ENCODE measurements around the gene RDM1. TPM values are rescaled to one million over a fixed set of nuclear protein-coding genes. Genes with fewer than 3 reads are reported as not detected.
"Not testable (repeated sequence)": the region's sequence is repeated elsewhere in the genome, so short reads cannot be mapped to it uniquely, and the experiment has no call there.

The RDM1 gene, protein sequence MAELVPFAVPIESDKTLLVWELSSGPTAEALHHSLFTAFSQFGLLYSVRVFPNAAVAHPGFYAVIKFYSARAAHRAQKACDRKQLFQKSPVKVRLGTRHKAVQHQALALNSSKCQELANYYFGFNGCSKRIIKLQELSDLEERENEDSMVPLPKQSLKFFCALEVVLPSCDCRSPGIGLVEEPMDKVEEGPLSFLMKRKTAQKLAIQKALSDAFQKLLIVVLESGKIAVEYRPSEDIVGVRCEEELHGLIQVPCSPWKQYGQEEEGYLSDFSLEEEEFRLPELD
- total RNA-seq: not detected in 2 replicates

DNA sequence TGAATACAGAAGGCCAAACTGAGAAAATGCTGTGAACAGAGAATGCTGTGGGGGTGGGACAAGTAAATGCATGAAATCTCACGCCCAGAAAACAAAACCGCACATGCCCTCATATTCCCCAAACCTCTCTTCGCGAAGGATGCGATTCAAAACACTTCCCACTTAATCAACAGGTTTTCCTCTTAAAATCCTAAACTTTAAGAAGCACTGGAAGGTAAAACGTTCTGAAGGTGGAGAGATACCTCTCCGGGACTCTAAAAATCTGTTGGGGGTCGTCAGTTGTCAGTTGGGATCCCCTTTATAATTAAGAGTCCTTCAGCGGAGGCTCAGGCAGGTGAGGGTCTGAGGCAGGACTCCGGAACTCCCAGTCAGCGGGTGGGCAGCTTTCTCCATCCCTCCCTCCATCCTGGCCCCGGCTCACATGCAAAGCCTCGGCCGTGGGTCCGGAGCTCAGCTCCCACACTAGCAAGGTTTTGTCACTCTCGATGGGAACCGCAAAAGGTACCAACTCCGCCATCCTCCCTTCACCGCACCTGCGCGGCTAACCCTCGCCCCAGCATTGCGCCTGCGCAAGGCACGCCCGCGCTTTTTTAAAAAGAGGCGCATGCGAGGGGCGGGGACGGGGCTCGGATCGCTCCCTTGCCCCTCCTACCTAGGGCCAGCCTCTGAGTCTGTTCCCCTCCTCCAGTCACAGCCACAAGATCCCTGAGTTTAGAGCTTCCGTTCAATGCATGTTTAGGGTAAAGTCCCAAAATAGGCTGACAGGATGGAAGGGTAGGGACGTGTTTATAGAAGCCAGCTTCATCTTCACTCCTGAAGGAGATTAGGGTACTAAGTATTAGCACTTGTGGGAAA lies at the start of gene RDM1:
Gene RDM1 (minus strand): TSS at position 563 of the 855 bp plus-strand sequence. CDS start 46 bp downstream, at position 517.
- DNase-seq (ENCODE audit: low read depth in 2 of 2): peak; percentile 5 to 10

DNA sequence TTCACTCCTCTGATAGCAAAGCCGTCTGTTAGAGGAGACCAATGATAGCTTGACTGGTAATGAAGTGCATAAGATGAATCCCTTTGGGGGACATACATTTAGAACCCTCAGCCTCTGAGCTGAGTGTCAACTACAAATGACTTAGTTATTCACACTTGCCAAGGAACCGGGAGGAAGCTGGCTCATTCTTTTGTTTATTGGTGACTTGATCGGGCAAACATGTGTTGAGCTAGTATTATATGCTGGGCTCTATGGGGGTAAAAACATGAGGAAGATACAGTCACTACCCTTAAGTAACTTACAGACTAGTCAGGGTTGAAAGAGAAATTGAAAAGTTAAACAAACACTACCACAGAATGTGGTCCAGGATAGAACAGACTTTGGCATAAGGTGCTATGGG lies 47.8 kb upstream of the RDM1 start:
- DNase-seq (ENCODE audit: low read depth in 2 of 2): peak in 1 of 2 donors; percentile 72

DNA sequence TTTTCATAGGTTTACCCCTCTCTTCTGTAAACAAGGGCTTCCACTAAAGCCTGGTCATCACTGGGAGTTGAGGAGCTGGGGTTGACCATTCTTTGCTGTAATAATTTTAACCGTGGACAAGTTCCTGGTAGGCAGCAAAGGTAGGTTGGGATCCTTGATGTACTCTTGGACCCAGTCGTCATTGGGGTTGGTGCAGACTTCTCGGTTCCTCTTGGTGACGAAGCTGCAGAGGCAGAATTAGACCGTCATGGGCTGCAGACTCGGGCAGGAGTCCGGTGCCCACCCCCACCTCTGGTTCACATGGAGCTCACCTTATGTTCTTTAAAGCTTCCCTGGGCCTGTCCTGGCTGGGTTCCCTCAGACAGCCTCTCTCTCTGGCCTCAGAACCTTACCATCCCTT lies 46.9 kb upstream of the RDM1 start:
- DNase-seq (ENCODE audit: low read depth in 2 of 2): no peak

DNA sequence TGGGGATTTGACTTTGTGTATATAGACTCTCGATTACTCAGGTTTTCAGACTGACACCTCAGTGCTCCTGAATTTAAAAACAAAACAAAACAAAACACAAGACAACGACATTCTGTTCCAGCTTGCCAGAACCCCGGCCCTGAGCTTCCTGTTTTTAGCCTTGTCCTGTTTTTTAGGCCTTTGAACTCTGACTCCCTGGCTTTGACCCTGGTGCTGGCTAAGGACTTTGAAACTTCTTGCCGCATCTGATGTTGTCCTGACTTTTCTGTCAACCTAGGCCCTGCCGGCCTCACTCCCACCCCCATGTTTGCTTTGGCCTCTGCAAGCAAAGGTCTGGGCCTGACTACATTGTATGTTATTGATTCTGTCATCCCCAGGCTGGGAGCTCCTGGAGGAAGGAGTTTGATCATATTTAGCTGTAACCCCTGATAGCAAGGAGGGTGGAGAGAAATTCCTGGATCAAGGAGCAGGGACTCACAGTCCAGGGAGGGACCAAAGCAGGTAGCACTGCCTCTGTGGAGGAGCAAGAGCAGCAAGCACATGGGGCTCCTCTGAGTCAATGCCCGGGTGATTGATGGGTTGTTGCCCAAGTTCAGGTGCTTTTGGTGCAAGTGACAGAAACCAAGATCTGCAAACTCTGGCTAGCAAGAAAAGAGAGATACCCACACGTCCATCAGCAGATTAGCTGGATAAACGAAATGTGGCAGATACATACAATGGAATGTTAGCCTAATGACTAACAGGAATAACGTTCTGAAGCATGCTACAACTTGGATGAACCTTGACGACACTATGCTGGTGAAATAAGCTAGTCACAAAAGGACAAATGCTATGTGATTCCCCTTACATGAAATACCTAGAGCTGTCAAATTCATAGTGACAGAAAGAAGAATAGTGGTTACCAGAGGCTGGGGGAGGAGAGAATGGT lies 43.0 kb upstream of the RDM1 start:
- peak; percentile 33 to 49 for DNase-seq (ENCODE audit: low read depth in 2 of 2)

DNA sequence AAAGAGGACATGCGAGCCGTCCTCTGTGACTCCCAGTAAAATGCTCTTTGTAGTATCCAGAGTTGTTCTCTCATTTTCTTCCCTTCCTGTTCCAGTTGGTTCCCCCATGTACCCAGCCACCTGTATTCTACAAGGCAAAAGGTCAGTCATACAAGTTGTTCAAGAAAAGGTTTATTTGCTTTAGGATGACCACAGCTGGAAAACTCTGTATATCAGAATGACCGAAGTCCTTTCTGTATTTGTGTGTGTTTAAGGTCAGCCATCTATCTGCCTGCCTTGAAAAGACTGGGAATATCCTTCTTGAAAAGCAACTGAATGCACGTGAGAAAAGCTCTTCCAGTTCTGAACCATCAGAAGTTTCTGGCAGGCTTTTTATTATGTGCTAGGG lies 42.4 kb upstream of the RDM1 start:
- DNase-seq (ENCODE audit: low read depth in 2 of 2): no peak

DNA sequence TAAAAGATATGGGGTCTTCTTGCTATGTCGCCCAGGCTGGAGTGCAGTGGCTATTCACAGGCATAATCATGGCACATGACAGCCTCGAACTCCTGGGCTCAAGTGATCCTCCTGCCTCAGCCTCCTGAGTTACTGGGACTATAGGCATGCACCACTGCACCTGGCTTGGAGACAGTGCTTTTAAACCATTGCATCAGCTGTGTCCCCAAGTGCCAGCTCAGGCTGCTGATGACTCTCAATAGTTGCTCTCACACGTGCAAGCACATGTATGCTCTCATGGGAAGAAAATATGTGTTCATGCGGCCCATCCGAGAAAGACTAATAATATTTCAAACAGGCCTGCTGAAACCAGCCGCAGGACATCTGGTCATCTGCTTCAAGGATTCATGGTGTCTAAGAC lies 42.0 kb upstream of the RDM1 start:
- DNase-seq (ENCODE audit: low read depth in 2 of 2): no peak

DNA sequence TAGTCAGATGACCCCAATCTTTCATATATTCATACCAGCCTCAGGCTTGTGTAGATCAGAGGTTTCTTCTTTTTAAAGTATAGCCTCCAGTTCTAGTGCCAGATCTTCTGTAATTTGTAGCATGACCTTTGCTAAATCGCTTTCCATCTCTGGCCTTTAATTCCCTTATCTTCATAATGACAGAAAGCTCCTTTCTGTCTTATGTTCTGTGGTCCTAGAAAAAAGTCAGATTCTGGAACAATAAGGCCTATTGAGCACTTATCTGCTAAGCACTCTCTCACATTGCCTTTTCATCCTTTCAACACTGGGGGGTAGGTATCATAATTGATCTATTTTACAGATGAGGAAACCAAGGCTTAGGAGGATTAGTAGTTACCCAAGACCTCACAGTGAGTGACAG lies 41.5 kb upstream of the RDM1 start:
- no peak for DNase-seq (ENCODE audit: low read depth in 2 of 2)

DNA sequence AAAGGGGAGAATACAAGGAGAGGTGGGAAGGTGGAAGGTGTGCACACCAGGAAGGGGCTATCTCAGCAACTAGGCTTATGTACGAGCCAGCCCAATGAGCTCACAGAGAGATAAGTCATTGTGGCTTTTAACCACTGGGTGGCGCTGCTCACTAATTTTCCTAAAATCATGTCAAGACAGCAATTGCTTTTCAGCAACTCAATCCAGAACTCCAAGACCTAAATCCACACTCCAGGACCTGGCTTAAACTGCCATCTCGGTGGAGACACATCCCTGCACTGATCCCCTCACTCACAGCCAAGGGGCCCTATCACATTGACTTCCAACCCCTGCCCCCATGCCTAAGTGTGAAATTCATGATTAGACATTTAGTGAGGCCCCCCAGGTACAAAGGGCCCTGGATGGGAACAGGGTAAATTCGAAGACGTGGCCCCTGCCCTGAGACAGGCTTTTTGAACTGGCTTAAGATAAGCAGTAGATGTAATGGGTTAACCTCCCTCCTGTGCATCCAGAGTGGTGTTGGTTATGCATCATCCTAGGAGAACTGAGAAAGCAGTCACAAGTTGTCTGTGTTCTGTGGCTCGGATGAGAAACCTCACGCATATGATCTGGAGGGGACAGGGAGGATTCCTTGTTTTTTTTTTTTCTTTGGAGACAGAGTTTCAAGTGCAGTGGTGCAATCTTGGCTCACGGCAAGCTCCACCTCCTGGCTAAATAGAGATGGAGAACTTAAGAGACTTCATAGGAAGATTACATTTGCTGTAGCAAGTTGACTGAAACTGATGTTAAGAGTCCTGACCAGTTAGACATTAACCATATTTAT lies 39.2 kb upstream of the RDM1 start:
- DNase-seq (ENCODE audit: low read depth in 2 of 2): peak; percentile 83 to 87

DNA sequence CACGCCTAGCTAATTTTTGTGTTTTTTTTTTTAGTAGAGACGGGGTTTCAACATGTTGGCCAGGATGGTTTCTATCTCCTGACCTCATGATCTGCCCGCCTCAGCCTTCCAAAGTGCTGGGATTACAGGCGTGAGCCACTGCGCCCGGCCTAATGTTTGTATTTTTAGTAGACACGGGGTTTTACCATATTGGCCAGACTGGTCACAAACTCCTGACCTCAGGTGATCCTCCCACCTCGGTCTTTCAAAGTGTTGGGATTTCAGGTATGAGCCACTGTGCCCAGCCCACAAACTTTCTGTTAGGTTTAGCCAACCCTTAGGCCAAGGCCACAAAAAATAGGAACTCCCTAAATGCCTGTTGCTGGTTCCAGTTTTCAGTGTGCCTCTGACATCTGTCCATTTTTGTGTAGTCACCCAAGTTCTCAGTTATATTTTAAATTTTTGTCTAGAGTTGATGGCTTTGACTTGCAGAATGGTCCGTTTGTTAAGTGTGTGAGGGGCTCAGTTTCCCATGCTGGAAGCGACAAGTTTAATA lies 38.0 kb upstream of the RDM1 start:
- DNase-seq (ENCODE audit: low read depth in 2 of 2): no peak

DNA sequence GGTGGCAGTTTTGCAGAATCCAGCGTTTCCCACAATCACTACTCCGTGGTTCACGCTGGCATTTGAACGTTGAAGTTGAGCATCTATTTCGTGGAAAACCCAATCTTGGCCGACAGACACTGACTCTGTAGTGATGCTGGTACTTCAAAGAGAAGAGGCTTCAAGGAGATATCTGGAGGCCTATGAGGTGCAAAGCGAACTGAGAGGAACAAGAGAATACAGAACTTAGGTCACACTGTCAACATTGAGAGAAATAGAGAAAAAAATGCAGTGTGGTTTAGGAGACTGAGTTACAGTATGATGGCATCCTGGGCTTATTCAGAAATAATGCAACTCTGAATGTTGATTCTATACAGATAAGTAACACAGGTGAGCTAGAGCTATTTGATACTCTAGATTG lies 34.7 kb upstream of the RDM1 start:
- no peak for DNase-seq (ENCODE audit: low read depth in 2 of 2)

DNA sequence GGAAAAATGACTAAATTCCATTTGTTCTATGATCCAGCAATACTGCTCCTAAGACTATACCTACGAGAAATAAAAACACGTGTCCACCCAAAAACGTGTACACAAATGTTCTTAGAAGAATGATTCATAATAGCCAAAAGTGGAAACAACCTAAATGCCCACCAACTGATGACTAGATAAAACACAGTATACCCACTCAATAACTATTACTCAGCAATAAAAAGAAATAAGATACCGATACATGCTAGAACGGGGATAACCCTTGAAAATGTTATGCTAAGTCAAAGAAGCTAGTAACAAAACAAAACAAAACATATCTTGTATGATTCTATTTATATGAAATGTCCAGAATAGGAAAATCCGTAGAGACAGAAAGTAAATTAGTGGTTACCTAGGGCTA lies 33.1 kb upstream of the RDM1 start:
- DNase-seq (ENCODE audit: low read depth in 2 of 2): no peak

DNA sequence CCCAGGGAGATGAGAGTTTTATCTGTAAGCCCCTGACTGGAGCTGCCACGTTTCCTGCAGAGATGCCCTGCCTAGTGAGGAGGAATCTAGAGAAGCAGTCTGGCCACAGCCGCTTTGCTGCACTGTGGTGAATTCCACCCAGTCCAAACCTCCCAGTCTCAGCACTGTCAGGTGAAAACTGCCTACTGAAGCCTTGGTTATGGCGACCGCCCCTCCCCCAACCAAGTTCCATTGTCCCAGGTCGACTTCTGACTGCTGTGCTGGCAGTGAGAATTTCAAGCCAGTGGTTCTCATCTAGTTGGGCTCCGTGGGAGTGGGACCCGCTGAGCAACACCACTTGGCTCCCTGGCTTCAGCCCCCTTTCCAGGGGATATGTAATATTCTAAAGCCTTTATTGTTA lies 23.1 kb upstream of the RDM1 start:
- DNase-seq (ENCODE audit: low read depth in 2 of 2): no peak

DNA sequence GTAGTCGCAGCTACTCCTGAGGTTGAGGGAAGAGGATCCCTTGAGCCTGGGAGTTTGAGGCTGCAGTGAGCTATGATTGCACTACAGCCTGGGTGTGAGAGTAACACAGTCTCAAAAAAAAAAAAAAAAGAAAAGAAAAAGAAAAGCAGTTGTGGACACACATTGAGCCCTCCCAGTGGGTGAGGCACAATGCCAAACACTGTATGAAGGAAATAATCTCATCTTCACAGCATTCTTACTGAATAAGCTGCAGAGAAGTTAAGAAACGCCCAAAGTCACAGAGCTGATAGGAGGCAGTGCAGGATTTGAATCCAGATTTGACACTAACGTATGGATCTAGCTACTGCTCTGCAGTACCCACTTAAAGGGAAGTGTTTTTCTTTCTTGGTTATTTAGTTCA lies 18.8 kb upstream of the RDM1 start:
- no peak for DNase-seq (ENCODE audit: low read depth in 2 of 2)

DNA sequence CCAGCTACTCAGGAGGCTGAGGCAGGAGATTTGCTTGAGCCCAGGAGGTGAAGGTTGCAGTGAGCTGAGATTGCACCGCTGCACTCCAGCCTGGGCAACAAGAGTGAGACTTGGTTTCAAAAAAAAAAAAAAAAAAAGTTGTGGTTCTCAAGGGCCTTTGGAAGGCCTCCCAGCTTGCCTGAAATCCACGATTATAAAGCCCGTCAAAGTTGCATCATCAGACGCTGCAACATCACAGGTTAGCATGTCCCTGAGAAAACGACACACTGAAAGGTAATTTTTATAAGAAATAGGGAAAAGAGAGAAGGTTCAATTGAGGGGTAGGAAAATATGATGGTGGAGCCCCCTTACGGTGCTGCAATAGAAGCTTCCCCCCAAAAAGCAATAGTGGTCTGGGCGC lies 17.5 kb upstream of the RDM1 start:
- DNase-seq (ENCODE audit: low read depth in 2 of 2): no peak

DNA sequence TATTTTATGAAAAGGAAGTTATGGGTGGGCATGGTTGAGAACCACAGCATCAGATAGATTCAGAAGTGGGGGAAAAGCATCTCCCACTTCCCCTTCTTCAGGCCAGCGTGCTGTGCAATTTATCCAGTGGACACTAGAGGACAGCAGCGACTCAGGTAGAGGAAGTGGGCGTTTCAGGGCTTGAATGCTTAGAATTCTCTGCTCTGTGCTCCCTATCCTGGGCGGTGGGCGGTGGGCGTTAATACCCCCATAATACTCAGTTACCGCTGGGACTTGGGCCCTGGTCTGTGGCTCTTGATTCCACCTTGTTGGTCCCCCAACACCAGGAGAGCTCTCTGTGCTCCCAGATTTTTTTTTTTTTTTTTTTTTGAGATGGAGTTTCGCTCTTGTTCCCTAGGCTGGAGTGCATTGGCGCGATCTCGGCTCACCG lies 16.6 kb upstream of the RDM1 start:
- DNase-seq (ENCODE audit: low read depth in 2 of 2): peak; percentile 55 to 66

DNA sequence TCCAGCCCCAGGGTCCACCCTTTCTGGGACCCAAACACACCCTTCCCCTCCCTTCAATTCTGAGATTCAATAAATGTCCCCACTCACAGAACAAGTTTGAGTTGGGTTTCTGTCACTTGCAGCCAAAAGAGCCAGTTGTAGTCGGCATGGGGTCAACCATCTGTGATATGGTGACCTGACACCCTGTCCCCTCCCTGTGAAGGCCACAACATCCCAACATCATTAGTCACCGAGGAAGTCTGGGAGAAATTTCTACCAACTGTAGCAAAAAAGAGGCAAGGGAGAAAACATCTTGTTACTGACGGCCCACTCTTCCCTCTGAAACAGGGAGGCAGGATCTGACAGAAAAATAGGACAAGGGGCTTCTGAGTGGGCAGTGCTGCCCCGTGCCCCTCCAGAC lies 13.6 kb upstream of the RDM1 start:
- DNase-seq (ENCODE audit: low read depth in 2 of 2): no peak

DNA sequence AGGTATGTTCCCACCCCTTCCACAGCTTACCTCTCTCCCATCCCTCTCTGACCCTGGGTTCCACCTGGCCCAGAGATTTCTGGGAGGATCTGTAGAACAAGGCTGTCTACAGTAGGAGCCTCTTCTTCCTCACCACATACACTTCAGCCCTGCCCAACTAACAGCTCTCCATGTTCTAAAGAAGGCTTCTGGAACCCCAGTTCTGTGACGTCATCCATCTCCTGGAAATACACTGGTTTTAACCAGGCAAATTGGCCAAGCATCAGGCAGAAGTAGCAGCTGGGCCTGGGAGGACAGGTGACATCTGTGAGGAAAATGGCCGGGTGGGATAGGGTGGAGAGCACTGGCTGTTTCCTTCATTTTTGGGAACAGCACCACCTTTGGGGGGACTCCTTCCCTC lies 13.0 kb upstream of the RDM1 start, which contains the start of gene LYZL6:
Gene LYZL6 (minus strand): TSS at position 177 of the 400 bp plus-strand sequence. CDS start 4,357 bp downstream, outside the sequence.
- DNase-seq (ENCODE audit: low read depth in 2 of 2): no peak

DNA sequence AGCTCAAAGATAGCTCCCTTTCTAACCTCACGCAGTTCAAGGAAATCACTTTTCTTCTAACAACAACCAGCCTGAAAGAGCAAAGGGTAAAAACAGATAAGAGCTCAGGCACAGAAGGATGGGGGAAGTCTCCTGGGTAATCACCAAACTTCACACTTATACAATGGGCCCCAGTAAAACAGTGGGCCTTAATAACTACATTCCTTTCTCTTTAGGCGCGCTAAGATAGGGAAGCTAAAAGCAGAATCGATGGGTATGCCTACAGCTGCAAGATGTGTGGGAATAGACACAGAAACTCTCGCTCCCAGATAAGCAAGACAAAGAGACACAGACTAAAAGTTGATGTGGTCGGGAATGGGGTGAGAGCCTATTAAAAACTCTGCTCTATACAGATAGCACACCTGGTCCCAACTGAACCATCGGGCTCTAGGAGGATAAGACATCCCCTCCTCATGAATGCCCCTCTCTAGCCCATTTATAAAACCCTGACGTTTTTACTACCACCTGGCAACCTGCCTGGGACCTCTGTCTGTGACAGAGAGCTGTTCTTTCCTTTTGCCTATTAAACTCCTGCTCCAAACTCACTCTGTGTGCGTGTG lies 12.1 kb upstream of the RDM1 start:
- no peak for DNase-seq (ENCODE audit: low read depth in 2 of 2)

DNA sequence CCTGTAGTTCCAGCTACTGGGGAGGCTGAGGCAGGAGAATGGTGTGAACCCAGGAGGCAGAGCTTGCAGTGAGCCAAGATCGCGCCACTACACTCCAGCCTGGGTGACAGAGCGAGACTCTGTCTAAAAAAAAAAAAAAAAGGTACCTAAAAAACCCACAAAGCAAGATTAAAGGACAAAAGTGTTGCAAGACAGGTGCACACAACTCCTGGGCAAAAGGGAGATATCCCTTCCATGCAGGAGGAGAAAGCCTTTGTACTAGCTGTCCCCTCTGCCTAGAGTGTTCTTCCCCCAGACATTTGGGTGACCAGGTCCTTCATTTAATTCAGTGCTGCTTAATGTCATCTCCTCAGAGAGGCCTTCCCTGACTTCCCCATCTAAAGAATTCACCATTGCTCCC lies 7.9 kb upstream of the RDM1 start:
- DNase-seq (ENCODE audit: low read depth in 2 of 2): not testable (repeated sequence)

DNA sequence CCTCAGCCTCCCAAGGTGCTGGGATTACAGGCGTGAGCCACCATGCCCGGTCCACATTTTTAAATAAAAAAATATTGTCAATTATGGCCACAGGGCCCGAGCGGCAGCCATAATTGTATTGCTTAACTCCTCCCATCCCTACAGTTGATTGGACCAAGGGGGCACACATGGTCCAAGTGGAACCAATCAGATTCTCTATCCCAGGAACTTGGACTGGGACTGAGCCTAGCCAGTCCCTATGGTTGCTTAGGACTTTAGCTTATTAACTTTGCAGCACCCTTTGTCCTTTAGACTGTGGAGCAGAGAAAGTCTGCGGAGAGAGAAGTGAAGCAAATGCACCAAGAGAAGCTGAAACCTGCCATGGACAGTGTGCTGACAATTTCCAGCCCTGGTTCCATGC lies 5.5 kb upstream of the RDM1 start:
- DNase-seq (ENCODE audit: low read depth in 2 of 2): no peak
